Right ventricle myocardium inferior (tissue), 1 donor: Measurements from ENCODE around the gene ZNF556. TPM values are rescaled to one million over a fixed set of nuclear protein-coding genes. Genes with fewer than 3 reads are reported as not detected.
"Not testable (repeated sequence)": the region's sequence is repeated elsewhere in the genome, so short reads cannot be mapped to it uniquely, and the experiment has no call there.

ENCODE experiments used
- ATAC-seq: fragments of 200-7000 bp; cut with Tn5 transposase; one replicate; pipeline ENCODE4 v1.9.1; 2020; ENCODE audit warnings: mild to moderate bottlenecking, moderate library complexity
- DNase-seq: peaks from one replicate; pipeline ENCODE4 v3.0.0; 2021; ENCODE audit errors: missing footprints
- intact Hi-C: fragments of 100-400 bp; cut with DNase I; formaldehyde crosslinking; loops from one replicate; pipeline ENCODE4 v1.11.0; 2022
- total RNA-seq: library from RNA; stranded (reverse); fragmentation: NEBNext Ultra II Directional; extraction: Animal tissue kit (Norgen Biotek cat#: 25700); gene quantifications from one replicate; pipeline ENCODE4 v1.2.1, GENCODE V29; 2021
- donor health status: DM: no; HTN: yes; CAD: no; lungs with severe emphysema.

The ZNF556 gene
- total RNA-seq, 1 donor from 2014 or later = not detected

DNA sequence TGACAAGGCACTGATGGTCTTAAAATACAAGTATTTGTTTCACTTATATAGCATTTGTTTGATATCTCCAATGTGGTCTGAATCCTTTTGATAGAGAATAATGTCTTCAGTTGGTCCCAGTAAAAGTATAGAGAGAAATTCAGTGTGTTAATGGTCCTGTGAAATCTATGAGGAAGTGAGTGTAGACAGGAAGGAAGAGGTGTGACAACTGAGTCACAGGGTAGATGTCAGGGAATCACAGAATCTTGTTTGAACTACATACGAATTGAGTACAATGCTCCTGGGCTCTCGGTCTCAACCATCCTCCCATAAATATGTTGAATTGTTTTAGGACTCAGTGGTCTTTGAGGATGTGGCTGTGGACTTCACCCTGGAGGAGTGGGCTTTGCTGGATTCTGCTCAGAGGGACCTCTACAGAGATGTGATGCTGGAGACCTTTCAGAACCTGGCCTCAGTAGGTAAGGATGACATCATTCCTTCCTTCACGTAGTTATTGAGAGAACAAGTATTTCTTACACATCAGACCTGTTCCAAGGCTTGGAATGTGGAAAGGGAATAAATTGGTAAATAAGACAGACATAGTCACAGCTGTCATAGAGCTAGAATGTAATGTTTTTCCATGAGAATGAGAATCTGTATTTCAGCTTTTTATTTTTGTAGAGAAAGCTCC is 16.7 kb upstream of the ZNF556 start:
- intact Hi-C loops = no loop called here

DNA sequence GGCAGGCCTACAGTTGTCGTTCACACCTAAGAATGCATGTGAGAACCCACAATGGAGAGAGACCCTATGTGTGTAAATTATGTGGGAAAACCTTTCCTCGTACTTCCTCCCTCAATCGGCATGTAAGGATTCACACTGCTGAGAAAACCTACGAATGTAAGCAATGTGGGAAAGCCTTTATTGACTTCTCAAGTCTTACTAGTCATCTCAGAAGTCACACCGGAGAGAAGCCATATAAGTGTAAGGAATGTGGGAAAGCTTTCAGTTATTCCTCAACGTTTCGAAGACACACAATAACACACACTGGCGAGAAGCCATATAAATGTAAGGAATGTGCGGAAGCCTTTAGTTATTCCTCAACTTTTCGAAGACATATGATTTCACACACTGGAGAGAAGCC is 14.5 kb upstream of the ZNF556 start:
- intact Hi-C loops = no loop called here
- no peak for ATAC-seq
- DNase-seq = no peak

More for the DNA sequence above, 16.7 kb upstream of the ZNF556 start:
- DNase-seq = no peak
- ATAC-seq = no peak

DNA sequence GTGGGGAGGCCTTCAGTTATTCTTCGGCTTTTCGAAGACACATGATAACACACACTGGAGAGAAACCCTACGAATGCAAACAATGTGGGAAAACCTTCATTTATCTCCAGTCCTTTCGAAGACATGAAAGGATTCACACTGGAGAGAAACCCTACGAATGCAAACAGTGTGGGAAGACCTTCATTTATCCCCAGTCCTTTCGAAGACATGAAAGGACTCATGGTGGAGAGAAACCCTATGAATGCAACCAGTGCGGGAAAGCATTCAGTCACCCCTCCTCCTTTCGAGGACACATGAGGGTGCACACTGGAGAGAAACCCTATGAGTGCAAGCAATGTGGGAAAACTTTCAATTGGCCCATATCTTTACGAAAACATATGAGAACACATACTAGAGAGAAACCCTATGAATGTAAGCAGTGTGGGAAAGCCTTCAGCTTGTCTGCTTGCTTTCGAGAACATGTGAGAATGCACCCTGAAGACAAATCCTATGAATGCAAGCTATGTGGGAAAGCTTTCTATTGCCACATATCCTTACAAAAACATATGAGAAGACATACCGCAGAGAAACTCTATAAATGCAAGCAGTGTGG is 14.0 kb upstream of the ZNF556 start:
- intact Hi-C loops = no loop called here
- no peak for DNase-seq
- no peak for ATAC-seq

DNA sequence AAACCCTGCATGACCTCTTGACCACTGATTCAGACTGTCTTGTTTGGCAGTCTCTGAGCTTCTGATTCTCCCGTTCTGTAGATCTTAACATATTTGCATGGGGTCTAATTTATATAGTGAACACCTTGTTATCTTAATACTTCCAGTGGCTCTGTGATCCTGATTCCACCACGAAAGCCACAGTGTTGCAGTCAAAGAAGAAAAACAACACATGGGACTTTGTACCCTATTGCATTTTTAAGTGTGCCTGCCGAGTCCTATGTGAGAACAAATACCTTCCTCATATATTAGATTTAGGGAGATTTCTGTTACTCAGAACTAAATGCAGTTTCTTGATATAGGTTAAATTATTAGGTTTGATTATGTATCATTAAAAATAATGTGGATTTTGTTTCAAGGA is 12.3 kb upstream of the ZNF556 start:
- DNase-seq (no peak), ATAC-seq (no peak)
- intact Hi-C loops = no loop called here

DNA sequence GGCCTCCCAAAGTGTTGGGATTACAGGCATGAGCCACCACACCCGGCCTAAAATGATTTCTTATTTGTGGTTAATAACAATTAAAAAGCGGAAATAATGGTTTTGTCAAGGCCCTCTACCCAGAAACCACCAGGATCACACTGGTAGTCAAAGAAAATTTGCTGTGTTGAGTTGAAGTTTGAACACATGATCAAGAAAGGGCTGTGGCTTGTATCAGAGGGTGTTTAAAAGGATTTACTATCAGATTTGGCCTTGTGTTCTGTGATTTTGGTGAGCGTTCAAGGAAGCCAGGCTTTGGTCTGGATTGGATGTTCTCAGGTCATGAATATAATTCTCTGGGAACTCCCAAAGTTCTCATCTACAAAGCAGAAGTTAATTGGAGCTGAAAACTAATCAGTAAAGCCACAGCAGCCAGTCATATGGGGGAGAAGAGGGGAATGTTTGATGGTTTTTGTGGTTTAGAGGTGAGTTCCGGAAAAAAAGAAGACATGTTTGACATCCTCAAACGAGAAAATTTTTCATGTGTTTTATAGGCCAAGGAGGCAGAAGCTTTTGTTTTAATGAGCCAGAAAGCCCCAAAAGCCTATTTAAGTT is 10.6 kb upstream of the ZNF556 start:
- intact Hi-C loops = no loop called here
- DNase-seq = no peak
- ATAC-seq = no peak

DNA sequence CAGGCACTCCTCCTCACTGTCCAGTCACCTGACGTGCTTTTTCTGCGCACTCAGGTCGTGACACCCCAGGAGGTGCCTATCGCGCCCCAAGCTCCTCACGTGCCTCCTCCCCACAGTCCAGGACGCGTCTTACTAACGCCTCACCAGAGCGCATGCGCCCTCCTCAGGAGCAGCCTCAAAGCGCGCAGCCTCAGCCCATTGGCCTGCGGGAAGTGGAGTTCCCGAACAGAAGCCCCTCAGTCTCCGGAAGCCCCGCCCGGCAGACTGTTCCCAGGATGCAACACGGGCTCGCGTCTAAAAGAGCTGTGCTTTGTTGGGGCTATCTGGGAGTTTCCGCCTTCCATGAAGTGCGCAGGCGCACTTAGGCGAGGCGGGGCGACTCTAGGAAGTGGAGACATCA is 8.3 kb upstream of the ZNF556 start:
- no peak for ATAC-seq
- no peak for DNase-seq
- intact Hi-C loops = no loop called here

DNA sequence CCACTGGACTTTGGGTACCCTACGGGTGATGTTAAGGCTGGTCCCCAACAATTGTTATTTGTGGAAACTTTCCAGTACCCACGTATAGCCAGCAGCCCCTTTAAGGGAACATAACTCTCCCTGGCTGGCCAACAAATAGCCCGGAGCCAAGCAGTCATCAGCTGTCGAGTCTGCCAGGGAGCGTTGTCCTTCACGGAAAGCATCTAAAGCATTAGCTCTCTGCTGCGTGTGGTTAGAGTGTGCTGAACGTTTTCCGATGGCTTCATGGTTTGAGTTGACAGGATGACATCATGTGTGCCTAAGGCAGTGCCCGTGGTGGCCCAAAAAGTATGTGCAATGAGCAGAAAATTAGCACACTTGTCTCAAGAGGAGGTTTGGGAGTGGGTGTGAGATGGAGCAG is 3.3 kb upstream of the ZNF556 start:
- ATAC-seq (peak; percentile 57), DNase-seq (no peak)
- intact Hi-C loops = no loop called here

DNA sequence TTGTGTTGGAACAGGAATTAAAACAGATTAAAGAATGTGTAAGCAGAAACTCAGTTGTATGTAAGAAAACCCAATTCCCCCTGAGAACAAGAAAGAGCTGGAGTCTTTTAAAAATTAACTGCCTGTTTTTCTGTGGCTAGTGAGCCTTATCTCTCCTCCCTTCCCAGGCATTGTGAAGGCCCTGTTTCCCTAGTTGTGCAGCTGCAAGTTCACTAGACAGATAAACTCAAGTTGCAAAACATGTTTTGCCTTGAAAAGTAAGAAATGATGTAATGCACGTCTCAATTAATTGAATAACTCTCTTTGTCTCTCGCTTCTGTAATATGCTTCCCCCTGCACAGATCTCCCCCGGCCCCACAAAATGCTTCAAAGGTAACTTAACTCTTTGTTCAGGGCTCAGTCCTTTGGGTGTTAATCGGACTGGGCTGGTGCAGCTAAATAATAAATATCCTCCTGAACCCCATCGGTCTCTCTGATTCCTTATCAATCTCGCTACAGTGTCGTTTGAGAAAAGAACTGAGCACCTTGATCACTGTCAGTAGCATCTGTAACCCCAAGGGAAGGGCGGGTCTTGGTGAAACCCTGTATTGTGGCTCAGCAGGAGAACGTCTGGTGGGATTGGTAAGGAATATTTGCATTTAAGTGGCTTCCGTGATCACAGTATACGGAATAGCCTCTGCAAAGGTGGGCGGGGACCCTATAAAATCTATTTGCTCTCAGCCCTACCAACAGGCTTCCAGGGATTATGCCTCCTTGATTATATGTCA is 1.6 kb upstream of the ZNF556 start:
- ATAC-seq = no peak
- DNase-seq = no peak
- intact Hi-C loops = no loop called here

DNA sequence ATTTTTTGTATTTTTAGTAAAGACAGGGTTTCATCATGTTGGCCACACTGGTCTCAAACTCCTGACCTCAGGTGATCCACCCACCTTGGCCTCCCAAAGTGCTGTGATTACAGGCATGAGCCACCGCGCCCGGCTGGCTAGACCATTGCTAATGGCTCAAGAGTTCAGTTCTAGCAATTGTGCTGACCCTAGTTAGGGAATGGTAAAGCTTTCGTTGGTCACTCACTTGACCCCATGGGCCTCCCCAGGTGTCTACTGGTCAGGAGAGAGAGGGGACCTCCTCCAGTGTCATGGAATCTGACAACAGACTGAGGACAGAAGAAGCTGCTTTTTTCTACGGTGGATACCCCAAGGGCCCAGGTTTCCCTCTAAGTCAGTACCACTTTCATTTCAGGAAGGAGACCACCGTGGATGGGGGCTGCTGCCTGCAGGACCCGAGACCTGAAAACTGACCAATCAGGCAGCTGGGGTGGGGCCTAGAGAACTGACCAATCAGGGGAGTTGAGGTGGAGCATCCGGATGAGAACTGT is 575 bp upstream of the ZNF556 start:
- ATAC-seq (no peak), DNase-seq (no peak)
- intact Hi-C loops = no loop called here

DNA sequence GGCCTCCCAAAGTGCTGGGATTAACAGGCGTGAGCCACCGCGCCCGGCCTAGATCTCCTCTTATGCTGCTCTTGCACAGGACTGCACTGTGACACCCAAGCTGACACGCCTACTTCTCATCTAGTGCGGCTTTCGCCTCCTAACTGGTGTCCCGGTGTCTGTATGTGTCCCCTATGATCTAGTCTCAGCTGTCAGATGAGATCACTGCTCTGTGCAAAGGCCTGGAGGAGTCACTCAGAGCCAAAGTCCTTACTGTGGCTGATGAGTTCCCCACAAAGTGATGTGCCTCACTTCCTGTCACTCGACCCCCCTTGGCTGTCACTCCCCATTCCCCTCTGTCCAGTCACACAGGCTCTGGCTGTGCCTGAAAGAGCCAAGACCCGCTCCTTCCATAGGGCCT is 2.5 kb downstream of the ZNF556 start:
- ATAC-seq = no peak
- intact Hi-C loops = loop anchor here (5.0 kb wide), 2 partner anchors 122 to 222 kb away; no protein-coding TSS in a partner anchor
- no peak for DNase-seq

DNA sequence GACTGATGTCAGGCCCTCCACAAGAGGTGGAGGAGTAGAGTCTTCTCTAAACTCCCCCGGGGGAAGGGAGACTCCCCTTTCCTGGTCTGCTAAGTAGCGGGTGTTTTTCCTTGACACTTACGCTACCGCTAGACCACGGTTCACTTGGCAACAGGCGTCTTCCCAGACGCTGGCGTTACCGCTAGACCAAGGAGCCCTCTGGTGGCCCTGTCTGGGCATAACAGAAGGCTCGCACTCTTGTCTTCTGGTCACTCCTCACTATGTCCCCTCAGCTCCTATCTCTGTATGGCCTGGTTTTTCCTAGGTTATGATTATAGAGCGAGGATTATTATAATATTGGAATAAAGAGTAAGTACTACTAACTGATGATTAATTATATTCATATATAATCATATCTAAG is 5.0 kb downstream of the ZNF556 start:
- intact Hi-C loops = loop anchor here (5.0 kb wide), 2 partner anchors 125 to 225 kb away; no protein-coding TSS in a partner anchor
- not testable (repeated sequence) for ATAC-seq, DNase-seq

DNA sequence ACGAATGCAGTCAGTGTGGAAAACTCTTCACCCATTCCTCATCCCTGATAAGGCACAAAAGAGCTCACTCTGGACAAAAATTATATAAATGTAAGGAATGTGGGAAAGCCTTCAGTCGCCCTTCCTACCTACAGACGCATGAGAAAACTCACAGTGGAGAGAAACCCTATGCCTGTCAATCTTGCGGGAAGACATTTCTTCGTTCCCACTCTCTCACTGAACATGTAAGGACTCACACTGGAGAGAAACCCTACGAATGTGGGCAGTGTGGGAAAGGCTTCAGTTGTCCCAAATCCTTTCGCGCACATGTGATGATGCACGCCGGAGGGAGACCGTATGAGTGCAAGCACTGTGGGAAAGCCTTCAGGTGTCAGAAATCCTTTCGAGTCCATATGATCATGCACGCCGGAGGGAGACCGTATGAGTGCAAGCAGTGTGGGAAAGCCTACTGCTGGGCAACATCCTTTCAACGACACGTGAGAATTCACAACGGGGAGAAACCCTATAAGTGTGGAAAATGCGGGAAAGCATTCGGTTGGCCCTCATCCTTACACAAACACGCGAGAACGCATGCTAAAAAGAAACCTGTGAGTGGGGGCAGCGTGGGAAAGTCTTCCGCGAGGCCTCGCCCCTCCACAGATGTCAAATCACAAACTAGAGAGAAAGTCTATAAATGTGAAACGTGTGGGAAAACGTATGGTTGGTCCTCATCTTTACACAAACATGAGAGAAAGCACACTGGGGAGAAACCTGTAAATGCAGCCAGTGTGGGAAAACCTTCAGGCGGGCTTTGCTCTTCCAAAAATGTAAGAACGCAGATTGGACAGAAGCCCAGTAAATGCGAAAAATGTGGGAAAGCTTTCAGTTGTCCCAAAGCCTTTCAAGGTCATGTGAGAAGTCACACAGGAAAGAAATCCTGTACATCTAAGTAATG is 10.5 kb downstream of the ZNF556 start:
- intact Hi-C loops = no loop called here
- DNase-seq (no peak), ATAC-seq (no peak)

DNA sequence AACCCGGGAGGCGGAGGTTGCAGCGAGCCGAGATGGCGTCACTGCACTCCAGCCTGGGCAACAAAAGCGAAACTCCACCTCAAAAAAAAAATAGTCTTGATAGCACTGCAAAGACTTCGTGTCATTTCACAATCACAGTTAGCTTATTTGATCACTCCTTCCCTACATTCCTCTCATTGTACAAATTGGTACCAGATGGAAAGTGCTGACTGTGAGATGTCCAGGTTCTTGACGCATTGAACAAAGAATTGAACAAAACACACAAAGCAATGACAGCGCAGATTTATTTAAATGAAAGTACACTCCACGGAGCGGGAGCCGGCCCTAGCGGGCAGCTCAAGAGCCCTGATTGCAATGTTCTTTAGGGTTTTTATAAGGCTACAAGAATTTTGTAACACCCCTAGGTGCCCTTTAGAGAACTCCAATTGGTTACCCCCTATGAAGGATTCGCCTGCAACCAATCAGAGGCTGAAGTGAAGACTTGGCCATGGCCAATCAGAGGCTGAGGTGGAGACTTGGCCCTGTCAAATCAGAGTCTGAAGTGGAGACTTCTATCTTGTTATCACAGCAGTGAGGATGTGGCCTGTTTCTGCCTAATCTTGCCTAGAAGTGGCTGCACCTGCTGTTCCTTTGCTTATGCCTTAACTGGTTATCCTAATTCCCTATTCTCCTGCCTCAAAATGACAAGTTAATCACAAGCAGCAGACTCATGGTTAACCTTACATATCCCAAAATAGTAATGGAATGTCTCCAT is 16.7 kb downstream of the ZNF556 start:
- intact Hi-C loops = no loop called here
- DNase-seq = no peak

DNA sequence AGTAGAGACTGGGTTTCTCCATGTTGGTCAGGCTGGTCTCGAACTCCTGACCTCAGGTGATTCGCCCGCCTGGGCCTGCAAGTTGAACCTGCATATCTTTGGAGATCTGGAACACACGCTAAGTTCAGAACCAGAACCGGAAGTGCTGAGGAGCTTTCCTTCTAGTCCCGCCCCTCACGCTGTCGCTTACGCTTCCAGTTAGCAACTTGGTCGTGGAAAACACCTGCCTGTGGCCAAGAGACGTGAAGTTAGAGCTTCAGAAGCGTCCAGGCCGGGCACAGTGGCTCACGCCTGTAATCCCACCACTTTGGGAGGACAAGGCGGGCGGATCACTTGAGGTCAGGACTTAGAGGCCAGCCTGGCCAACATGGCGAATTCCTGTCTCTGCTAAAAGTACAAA is 18.6 kb downstream of the ZNF556 start:
- intact Hi-C loops = loop anchor here (5.0 kb wide), 1 partner anchor 57 kb away; the partner anchor contains the start of gene ZNF77
- no peak for ATAC-seq

More for the DNA sequence above, 16.7 kb downstream of the ZNF556 start:
- ATAC-seq = no peak

DNA sequence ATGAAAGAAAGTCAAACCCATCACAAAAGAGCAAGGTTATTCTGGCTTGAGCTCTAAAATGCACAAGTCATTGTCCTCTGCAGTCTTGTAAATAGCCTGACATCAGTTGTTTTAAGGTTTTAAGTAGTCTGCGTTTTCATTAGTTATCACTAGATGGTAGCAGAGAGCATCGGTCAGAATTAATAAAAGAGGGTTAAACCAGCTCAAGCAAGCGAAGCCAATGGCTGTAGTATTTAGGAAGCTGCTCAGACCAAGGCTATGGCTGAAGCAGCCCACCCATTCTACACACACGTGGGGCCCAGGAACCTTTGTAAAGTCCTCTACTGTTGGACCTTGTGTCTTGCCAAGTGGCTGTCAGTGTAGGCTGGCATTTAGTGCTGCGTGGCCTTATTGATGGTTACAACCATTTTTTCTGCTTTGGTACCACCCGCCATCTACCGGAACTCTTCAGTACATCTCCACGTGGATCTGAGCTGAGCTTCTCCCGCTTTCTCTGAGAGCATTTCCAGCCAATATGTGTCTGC is 20.3 kb downstream of the ZNF556 start:
- intact Hi-C loops = loop anchor here (1.0 to 5.0 kb wide), 2 partner anchors 55 to 276 kb away; partner anchors contain the start of gene ZNF77
- DNase-seq = no peak
- ATAC-seq = peak; percentile 70

More for the DNA sequence above, 18.6 kb downstream of the ZNF556 start:
- no peak for DNase-seq

DNA sequence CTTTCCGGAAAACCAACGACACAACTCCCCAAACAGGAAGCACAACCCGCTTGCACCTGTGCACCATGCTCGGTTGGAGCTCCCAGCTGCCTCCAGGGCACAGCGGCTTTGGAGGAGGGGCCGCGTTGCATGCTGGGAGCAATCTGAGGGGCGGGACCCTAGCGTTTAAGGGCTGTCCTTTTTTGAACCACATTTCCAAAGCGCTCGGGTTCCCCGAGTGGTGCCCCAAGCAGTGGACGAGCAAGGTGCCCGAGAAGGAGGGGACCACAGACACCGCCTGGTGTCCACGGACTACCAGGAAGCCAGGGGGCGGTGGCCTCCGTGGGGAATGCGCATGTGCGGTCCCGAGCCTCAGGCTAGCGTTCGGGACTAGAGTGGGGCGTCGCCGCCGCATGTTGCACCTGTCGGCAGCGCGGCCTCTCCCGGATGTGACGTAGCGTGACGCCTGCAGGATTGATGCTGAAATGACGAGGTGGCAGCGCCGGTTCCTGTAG is 21.6 kb downstream of the ZNF556 start:
- ATAC-seq (no peak), DNase-seq (no peak)
- intact Hi-C loops = loop anchor here (5.0 kb wide), 1 partner anchor 54 kb away; the partner anchor contains the start of gene ZNF77

DNA sequence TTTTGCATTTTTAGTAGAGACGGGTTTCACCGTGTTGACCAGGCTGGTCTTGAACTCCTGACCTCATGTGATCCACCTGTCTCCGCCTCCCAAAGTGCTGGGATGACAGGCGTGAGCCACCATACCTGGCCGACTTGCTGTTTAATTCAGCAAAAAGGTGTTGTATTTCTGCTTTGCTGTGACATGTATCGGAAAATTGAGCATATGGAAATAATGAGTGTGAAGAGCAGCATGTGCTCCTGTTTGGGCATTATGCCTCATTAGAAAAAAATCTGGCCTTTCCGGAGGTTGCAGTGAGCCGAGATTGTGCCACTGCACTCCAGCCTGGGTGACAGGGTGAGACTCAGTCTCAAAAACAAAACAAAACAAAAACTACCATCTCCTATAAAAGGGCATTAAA is 23.4 kb downstream of the ZNF556 start:
- intact Hi-C loops, ATAC-seq, DNase-seq: not testable (repeated sequence)
